HG02852 (cell line): ENCODE results near the gene GLTPD2.

Experiments used
- ATAC-seq: cut with Tn5 transposase; IDR thresholded peaks from one replicate; pipeline ENCODE4 v1.9.1; 2021; ENCODE audit warnings: mild to moderate bottlenecking, moderate library complexity; ENCODE audit not compliant: unreplicated experiment

GLTPD2 gene

DNA sequence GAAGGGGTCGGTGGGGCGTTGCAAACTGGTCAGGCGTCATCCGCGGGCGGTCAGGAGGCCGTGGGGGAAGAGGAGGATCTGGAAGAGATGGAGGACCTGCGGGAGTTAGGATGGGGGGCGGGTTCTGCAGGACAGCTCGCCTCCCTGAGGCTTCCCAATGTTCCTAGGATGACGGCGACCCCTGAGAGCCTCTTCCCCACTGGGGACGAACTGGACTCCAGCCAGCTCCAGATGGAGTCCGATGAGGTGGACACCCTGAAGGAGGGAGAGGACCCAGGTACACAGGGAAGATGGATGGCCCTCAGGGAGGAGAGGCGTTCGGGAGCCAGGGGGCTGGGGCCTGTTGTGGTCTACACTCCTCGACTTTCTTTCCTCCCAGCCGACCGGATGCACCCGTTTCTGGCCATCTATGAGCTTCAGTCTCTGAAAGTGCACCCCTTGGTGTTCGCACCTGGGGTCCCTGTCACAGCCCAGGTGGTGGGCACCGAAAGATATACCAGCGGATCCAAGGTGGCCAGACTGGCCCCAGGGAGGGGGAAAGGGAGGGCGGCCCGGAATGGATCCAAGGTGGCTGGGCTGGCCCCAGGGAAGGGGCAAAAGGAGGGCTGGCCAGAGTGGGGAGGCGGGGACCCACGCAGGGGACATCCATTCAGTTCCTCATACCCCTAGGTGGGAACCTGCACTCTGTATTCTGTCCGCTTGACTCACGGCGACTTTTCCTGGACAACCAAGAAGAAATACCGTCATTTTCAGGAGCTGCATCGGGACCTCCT, 19.0 kb downstream of the GLTPD2 start:
- no peak for ATAC-seq

DNA sequence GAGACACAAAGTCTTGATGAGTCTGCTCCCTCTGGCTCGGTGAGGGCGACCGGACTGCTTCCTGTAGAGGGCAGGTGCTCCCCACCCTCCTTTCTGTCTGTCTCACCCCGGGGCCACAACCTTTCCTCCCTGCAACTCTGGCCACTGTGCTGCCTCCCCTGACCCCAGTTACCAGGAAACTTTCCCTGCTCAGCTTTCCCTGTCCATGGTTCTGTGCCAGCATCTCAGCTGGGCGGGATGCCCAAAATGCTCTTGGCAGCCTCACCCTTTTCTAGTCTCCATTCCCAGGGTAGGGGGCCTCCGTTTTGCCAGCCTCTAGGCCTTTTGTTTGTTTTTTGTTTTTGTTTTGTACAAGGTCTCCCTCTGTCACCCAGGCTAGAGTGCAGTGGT, 19.6 kb downstream of the GLTPD2 start:
- ATAC-seq, result no peak

DNA sequence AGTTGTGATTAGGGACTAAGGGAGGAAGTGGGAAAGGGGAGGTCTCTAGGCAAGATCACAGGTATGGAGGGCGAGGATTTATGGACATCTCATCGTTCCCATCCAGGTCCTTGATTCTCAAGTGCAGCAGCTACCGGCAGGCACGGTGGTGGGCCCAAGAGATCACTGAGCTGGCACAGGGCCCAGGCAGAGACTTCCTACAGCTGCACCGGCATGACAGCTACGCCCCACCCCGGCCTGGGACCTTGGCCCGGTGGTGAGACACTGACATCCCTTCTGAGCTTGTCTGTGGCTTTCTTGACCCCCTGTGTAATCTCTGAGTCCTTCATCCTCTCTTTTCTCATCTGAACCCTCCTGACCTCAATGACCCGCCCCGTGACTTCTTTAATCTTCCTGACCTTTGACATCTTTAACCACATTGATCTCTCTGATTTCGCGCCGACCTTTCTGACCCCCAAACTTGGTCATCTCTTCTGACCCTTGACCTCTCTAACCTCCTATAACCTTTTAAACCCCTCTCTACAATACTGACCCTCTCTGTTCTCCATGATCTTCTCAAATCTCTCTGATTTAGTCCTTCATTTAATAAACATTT, 22.0 kb downstream of the GLTPD2 start:
- no peak for ATAC-seq

DNA sequence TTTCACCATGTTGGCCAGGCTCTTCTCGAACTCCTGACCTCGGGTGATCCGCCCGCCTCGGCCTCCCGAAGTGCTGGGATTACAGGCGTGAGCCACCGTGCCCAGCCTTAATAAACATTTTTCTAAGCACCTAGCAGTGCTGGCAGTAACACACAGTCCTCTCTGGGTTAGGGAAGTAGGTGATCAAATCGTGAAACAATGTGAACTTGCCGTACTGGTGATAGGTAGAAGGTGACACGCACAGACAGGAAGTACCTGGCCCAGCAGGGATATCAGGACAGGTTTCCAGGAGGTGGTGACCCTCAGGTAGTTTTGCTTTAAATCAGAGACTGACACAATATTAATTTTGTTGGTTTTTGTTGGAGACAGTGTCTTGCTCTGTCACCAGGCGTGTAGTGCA, 22.7 kb downstream of the GLTPD2 start:
- no peak for ATAC-seq

DNA sequence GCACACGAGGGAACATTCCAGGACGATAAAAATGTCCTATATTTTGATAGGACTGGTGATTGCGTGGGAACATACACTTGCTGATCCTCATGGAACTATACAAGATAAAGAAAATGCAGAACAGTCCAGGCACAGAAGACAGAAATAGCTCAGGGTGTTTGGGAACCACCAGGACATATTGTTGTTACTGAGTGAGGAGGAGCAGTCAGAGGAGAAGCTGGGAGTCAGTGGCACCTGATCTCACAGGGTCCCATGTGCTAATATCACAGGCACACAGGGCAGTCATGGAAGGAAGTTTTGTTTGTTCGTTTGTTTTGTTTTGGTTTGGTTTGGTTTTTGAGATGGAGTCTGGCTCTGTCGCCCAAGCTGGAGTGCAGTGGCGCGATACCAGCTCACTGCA, 23.9 kb downstream of the GLTPD2 start:
- ATAC-seq, result no peak

DNA sequence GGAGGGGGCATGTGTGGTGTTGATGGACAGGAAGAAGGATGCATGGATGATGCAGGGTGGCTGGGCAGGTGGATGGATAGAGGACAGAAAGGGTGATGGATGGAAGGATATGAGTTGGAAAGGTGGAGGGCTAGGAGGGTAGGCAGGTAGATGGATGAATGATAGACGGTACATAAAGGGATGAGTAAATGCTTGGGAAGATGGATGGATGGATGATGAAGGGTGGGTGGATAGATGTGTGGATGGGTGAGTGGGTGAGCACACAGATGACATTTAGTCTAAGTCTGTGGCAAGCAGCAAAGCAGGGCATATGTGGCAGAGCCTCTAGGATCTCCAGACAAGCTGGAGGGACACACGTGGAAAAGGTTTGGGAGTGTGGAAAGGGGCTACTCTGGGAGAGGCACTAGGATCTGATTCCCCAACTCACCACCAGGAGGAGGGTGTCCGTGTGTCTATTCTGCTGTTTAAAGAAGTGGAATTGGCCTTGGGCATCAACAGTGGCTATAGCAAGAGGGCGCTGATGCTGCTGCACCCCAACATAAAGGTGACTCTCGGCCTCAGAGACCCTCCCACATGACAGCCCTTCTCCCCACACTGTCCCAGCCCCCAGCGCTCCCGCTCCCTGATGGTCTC, 26.4 kb downstream of the GLTPD2 start:
- no peak for ATAC-seq

DNA sequence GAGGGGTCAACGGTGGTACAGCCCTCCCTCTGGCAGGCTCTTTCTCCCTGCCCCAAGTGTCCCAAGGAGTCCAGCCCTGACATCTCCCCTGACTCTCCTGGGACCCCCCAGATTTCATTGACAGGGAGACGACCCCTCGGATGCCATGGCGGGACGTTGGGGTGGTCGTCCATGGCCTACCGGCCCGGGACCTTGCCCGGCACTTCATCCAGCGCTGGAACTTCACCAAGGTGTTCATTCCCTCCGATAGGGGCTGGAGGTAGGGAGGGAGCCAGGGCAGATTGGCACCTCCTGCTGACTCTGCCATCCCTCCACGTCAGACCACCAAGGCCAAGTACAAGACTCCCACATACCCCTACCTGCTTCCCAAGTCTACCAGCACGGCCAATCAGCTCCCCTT, 28.1 kb downstream of the GLTPD2 start:
- no peak for ATAC-seq

DNA sequence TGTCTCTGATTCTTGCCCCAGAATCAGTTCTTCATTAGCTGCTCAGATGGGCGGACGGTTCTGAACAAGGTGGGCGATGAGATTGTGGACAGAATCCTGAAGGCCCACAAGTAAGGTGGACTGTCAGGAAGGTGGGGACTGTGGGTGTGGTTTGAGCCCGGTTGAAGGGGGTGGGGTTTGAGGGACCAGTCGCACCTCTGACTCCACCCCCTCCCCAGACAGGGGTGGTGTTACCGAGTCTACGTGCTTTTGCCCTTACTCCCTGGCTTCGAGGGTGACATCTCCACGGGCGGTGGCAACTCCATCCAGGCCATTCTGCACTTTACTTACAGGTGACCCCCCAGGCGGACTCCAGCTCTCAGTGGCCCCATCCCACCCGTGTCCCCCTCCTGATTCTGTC, 29.5 kb downstream of the GLTPD2 start:
- ATAC-seq, result no peak

DNA sequence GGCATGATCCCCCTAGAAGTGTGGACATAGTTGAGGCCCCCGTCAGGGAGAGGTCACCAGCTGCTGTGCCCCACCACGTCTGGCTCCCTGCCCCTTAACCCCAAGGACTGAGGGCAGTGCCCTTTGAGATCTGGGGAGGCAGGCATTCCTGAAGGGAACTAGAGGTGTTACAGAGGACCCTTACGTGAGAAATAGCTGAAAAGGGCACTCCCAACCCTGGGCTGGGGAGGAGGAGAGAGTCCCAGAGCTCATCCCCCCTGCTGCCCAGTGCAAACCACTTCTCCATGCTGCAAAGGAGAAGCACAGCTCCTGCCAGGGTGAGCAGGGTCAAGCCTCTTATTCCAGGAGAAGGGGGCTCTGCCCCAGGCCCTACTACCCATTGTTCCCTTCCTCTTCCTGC, 34.1 kb downstream of the GLTPD2 start:
- ATAC-seq, result no peak

DNA sequence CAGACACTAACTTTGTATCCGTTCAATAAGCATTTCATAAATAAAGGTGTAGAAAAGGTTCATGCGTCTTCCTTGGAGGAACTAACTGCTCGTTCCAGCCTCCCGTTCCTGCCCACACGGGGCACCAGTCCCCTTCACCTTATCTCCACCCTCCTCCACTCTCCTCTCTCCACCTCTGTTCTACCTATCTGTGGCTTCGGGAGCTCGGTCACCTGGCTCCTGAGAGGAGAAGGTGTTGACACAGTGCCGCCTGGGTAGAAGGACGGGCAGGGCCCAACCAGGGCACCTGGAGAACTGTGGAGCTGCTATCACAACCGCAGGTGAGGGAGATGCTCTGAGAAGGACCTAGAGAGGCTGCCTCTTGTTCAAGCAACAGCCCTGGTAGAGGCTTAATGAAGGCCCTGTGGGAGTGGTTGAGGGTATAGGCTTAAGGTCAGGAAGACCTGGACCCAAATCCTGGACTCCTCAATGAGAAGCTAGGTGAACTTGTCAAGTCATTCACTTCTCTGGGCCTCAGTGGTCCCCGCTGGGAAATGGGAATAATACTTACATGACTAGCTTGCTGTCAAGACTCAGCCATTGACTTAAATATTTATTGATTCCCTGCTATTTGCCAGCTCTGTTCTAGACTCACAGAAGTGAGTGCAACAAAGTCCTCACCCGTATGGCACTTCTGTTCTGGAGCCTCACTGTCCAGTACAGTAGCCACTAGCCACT, 34.8 kb downstream of the GLTPD2 start:
- no peak for ATAC-seq

DNA sequence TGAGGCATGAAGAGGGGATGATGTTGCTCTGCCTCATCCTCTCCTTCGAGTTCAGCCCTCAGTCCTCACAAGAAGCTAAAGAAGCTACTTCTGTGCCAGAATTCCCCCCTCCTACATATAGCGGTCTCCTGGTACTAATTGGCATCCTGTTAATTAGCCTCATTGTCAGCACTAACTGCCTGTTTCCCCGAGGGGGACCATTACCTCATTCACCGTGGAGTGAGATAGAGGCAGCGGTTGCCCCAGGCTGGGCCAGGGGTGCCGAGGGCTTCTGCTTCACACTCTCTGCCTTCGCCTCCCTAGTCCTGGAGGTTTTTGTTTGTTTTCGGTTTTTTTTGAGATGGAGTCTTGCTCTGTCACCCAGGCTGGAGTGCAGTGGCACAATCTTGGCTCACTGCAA, 38.6 kb downstream of the GLTPD2 start:
- ATAC-seq, result no peak

DNA sequence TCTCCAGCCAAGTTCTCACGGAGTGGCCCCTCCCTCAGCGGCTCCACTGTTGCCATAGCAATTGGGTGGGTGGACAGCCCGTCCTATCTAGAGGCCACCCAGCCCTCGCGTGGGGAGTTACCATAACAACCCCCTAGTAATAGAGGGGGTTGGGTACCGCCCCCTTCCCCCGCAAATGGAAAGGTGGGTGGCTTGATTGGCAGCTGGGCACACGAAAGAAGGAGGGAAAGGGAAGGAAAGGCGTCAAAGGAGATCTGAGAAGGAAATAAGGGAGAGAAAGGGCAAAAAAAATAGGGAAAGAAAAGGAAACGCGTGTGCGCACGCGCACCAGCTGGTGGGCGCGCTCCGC, 44.0 kb downstream of the GLTPD2 start:
- ATAC-seq, result peak; percentile 4

DNA sequence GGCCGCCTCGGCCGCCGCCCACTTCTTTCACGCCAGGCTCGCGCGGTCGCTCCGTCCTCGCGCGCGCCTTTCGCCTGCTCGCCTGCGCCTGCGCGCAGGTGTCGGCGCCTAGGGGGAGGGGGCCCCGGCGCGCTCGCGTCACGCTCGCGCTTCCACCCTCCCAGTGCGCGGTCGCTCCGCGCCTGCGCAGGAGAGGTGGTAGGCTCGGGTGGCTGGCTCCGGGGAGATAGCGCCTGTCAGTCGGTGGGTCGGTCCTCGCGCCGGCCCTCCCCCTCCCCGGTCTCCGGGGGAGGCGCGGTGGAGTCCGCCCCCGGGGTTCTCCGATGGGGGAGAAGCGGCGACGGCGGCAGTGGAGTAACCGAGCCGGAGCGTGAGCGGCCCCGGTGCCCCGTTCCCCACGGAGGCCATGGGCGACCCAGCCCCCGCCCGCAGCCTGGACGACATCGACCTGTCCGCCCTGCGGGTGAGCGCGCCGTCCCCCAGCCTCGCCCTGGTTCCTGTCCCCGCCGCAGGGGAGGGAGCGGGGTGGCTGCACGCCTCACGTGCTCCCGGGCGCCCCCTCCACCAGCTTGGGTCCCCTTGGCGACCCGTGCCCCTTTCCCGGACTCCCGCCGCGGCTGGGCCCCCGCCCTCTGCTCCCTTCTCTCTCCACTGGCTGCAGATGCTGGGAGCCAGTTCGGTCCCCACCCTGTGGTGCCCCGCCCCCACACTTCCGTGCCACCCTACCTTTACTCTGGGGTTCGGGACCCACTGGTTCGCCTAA, 44.6 kb downstream of the GLTPD2 start, which contains the start of gene MINK1:
Gene MINK1 (plus strand): TSS at position 163 of the 763 bp plus-strand sequence. CDS start 244 bp downstream, at position 407.
- ATAC-seq, result peak; percentile 86

DNA sequence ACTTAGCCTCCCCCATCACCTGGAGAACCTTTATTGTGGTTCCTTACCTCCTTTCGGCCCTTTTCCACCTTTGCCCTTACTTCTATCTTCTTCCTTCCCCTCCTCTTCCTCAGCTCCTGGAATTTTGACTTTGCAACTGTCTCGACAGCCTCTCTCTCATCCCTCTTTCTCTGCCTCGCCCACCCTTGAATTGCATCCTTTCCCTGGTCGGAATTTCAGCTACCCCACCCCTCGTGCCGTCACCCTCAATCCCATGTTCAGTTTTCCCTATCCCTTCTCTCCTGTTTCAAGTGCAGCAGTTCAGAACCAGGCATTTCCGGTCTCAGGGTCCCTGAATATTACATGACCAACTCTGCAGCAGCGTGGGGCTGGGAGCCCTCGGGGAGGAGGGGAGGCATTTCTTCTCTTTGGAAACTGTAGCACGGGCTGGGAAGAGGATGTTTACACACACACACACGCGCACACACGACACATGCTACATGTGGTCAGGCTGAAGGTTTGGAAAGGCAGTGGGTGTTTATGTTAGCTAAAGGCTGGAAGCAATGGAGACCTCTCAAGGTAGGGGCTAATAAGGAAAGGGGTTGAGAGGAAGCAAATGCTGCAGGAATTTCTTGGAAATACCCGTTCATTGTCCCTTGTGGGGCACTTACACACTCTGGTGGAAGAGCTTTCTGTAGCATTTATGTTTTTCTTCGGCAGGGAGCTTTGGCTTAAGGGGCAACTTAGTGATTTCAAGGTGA, 45.3 kb downstream of the GLTPD2 start:
- ATAC-seq, result no peak

DNA sequence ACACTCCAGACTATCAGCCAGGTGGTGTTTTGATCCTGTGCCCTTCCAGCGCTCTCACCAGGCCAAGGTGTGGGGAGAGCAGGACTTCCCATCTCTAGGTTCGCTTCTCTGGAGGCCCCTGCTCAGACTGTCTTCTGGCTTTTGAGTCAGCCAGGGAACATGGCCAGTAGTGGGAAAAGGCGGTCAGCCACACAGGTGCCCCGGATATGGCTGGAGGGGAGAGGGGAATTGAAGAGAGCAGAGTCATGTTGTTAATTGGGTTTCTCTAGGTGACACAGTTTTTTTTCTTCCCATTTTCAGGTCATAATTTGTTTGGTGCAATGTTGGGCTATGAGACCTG, 45.9 kb downstream of the GLTPD2 start:
- ATAC-seq, result no peak

DNA sequence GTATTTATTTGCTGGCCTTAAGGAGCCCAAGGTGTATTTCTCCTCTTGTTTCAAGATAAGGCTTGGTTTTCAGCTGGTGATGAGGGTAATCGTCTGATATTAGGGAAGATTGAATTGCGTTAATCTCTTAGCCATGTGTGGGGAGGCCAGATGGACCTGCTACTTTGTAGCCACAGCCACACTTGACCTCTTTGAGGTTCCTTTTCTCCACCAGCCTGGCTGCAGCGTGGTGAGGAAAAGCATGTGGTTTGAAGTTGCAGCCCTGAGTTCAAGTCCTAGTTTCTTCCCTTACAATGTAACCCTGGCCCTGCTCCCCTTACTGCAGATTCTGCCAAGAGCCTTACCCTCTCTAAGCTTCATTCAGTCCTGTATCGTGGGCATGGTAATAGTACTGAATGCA, 47.5 kb downstream of the GLTPD2 start:
- ATAC-seq, result no peak

DNA sequence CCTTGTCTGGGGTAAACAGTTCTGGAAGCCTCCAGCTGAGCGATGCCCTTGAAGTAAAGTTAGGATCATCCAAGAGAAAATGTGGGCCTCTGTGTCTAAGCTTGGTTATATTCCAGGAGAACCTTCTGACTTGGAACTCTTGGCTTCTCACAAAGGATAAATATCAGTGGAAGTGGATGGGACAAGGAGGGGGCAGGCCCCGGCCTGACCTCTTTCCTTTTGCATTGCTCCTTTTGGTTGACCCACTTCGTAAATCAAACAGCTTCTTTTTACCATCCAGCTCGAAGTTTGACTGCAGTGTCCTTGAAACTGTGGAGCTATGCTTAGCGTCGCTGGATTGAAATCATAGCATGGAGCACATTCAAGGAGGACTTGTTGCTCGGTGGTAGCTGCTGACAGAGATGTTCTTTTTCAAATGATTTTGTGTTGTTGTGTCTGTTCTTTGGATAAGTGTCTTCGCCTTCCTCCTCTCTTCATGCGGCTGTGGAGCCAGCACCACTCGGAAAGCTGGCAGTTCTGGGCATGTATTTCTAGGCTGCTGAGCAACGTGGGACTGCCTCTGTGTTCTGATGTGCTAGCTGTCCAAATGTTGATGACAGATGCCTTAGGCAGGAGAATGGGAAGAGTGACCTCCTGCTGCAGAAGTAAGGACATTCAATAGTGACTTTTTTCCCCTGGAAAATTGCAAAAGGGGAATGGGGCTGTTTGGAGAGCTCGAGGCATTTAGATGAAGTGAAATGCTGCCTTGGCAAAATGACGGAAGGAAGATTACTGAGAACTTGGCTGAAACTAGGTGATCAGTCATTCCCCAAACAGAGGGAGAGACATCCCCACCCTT, 48.9 kb downstream of the GLTPD2 start:
- ATAC-seq, result no peak

DNA sequence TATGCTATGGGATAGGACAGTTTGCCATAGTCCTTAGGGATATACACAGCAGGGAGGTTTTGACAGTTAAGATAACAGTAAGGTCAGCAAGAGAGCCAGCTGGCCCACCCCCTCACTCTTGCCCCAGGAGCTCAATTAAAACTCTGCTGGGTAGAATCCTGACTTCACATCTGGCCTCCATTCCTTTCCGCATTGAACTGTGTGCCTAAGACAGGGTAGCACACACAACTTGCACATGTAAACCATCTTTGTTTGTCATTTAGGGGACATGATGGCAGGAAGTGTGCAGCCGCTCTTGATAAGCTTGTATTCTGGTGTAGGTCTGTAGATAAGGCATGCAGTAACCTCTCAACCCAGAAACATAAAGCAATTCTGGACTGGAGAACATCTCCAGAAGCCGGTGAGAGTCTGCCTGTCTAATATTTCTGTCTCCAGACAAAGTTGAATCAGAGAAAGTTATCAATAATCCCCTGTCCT, 49.6 kb downstream of the GLTPD2 start:
- no peak for ATAC-seq

DNA sequence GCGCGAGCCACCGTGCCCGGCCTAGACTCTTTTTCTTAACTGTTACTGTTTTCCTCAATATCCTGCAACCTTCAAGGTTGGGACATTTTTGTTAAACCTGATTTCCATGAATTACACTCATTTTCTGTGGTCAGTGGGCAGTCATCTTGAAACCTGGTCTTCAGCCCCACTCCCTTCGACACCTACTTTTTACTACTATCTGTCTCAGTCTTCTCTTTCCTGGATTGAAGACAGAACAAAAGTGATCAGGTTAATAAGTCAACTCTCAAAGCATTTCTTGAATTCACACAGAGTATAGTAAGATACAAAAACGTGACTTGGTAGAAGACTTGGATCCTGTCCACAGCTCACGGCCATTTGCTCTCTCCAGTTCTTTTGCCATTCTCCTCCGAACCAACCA, 50.5 kb downstream of the GLTPD2 start:
- ATAC-seq, result no peak
